ENCODE results near the gene HNRNPH3. TPM values are rescaled to one million over a fixed set of nuclear protein-coding genes. Genes with fewer than 3 reads are reported as not detected.

The HNRNPH3 gene
- polyA plus RNA-seq, 1 donor from 2014 or later: 74.2 TPM

- H3K27me3 ChIP-seq (ENCODE audit: insufficient read depth, low read depth, low read length): no peaks in the 10 kb centered on the region
- no peak for TF ChIP-seq TAF1 (IDR thresholded peaks at IDR 0.05; ENCODE audit: low read depth)
- TF ChIP-seq CTCF (IDR thresholded peaks at IDR 0.05; ENCODE audit: poor library complexity, severe bottlenecking): no peak
- TF ChIP-seq MXI1 (conservative IDR thresholded peaks at IDR 0.05; ENCODE audit: poor library complexity, severe bottlenecking): no peak
- no peak for TF ChIP-seq REST (IDR thresholded peaks at IDR 0.05; ENCODE audit: borderline replicate concordance)
- TF ChIP-seq POLR2AphosphoS5 (IDR thresholded peaks at IDR 0.05): no peak
- no peak for TF ChIP-seq RAD21 (conservative IDR thresholded peaks at IDR 0.05)
- no peak for TF ChIP-seq EZH2 (IDR thresholded peaks at IDR 0.05; ENCODE audit: borderline replicate concordance, insufficient read depth, low read length, poor library complexity, severe bottlenecking)
- no peak for TF ChIP-seq SMC3 (conservative IDR thresholded peaks at IDR 0.05; ENCODE audit: poor library complexity)
- TF ChIP-seq EP300 (conservative IDR thresholded peaks at IDR 0.05; ENCODE audit: poor library complexity, severe bottlenecking): no peak
- H2AFZ ChIP-seq (ENCODE audit: low read depth, low read length): no peak overlapping the region
- H3K4me3 ChIP-seq (ENCODE audit: low read length): no peak overlapping the region
- peaks cover 15% of the 10 kb centered on the region for H3K36me3 ChIP-seq (ENCODE audit: insufficient read depth, low read length)
- no peak overlapping the region for H3K4me2 ChIP-seq (ENCODE audit: low read length)
- no peak overlapping the region for H3K27ac ChIP-seq (ENCODE audit: low read length)
- H3K9me3 ChIP-seq (ENCODE audit: low read length): no peaks in the 10 kb centered on the region
- H3K79me2 ChIP-seq (replicated peaks; ENCODE audit: insufficient read depth, low read length): peaks cover 22% of the 10 kb centered on the region
- no peak overlapping the region for H3K9ac ChIP-seq (ENCODE audit: low read length)
- no peaks in the 10 kb centered on the region for H3K9me2 ChIP-seq (ENCODE audit: insufficient read depth, low read length)
- peaks cover 13% of the 10 kb centered on the region for H3F3A ChIP-seq (ENCODE audit: insufficient read depth, low read length, poor library complexity, severe bottlenecking)
- H4K20me1 ChIP-seq (ENCODE audit: insufficient read depth): peaks cover 8% of the 10 kb centered on the region
Observed at GRCh38 chr10:68345621-68346020, 13.8 kb downstream of the HNRNPH3 start.

GRCh38 chr10:68346774-68347173 lies 14.9 kb downstream of the HNRNPH3 start:
- H3K36me3 ChIP-seq (ENCODE audit: insufficient read depth, low read length): peaks cover 6% of the 10 kb centered on the region
- H3K4me3 ChIP-seq (ENCODE audit: low read length): no peak overlapping the region
- H3K27me3 ChIP-seq (ENCODE audit: insufficient read depth, low read depth, low read length): no peaks in the 10 kb centered on the region
- H2AFZ ChIP-seq (ENCODE audit: low read depth, low read length): no peak overlapping the region
- H3K4me2 ChIP-seq (ENCODE audit: low read length): no peak overlapping the region
- no peaks in the 10 kb centered on the region for H3K9me2 ChIP-seq (ENCODE audit: insufficient read depth, low read length)
- H4K20me1 ChIP-seq (ENCODE audit: insufficient read depth): peaks cover 4% of the 10 kb centered on the region
- peaks cover 10% of the 10 kb centered on the region for H3F3A ChIP-seq (ENCODE audit: insufficient read depth, low read length, poor library complexity, severe bottlenecking)
- no peaks in the 10 kb centered on the region for H3K9me3 ChIP-seq (ENCODE audit: low read length)
- no peak overlapping the region for H3K9ac ChIP-seq (ENCODE audit: low read length)
- TF ChIP-seq TAF1 (IDR thresholded peaks at IDR 0.05; ENCODE audit: low read depth) (no peak), POLR2AphosphoS5 (IDR thresholded peaks at IDR 0.05) (no peak), RAD21 (conservative IDR thresholded peaks at IDR 0.05) (no peak), SMC3 (conservative IDR thresholded peaks at IDR 0.05; ENCODE audit: poor library complexity) (no peak), EZH2 (IDR thresholded peaks at IDR 0.05; ENCODE audit: borderline replicate concordance, insufficient read depth, low read length, poor library complexity, severe bottlenecking) (no peak), MXI1 (conservative IDR thresholded peaks at IDR 0.05; ENCODE audit: poor library complexity, severe bottlenecking) (no peak), EP300 (conservative IDR thresholded peaks at IDR 0.05; ENCODE audit: poor library complexity, severe bottlenecking) (no peak), CTCF (IDR thresholded peaks at IDR 0.05; ENCODE audit: poor library complexity, severe bottlenecking) (no peak), REST (IDR thresholded peaks at IDR 0.05; ENCODE audit: borderline replicate concordance) (no peak)
- H3K79me2 ChIP-seq (replicated peaks; ENCODE audit: insufficient read depth, low read length): peaks cover 12% of the 10 kb centered on the region
- no peak overlapping the region for H3K27ac ChIP-seq (ENCODE audit: low read length)

Measured in neural cell (in vitro differentiated cells).